NCI-H2107 (cell line): ENCODE data around the gene LRRC4.

Source experiments
- DNase-seq: peaks from one replicate; lab custom pipeline; 2025; lab: John Stamatoyannopoulos, UW

The LRRC4 gene

GRCh38 chr7:128031901-128032604 is 816 bp upstream of the LRRC4 start:
- no peak for DNase-seq

GRCh38 chr7:128030263-128030653 is 979 bp downstream of the LRRC4 start:
- no peak for DNase-seq

- no peak for DNase-seq
These were observed 1.7 kb downstream of the LRRC4 start for GRCh38 chr7:128029405-128029995.

GRCh38 chr7:128027485-128027980 is 3.7 kb downstream of the LRRC4 start:
- no peak for DNase-seq

- DNase-seq = no peak
These were observed 4.7 kb downstream of the LRRC4 start for GRCh38 chr7:128026551-128026950.

GRCh38 chr7:128025819-128026218 is 5.4 kb downstream of the LRRC4 start:
- DNase-seq = no peak

- DNase-seq = no peak
These were observed 5.9 kb downstream of the LRRC4 start for GRCh38 chr7:128025380-128025779.

- DNase-seq = no peak
These were observed 7.1 kb downstream of the LRRC4 start for GRCh38 chr7:128024151-128024550.

GRCh38 chr7:128022631-128023532 is 8.4 kb downstream of the LRRC4 start:
- DNase-seq = no peak

- no peak for DNase-seq
These were observed 9.9 kb downstream of the LRRC4 start for GRCh38 chr7:128021366-128021765.

GRCh38 chr7:128020159-128020558 is 11.1 kb downstream of the LRRC4 start:
- DNase-seq = no peak

- no peak for DNase-seq
These were observed 11.9 kb downstream of the LRRC4 start for GRCh38 chr7:128019288-128019687.

GRCh38 chr7:128017862-128018845 is 13.1 kb downstream of the LRRC4 start:
- no peak for DNase-seq

GRCh38 chr7:128017460-128017859 is 13.8 kb downstream of the LRRC4 start:
- DNase-seq = no peak

- no peak for DNase-seq
These were observed 16.4 kb downstream of the LRRC4 start for GRCh38 chr7:128014811-128015210.

GRCh38 chr7:128011131-128011661 is 20.0 kb downstream of the LRRC4 start:
- no peak for DNase-seq

- no peak for DNase-seq
These were observed 20.7 kb downstream of the LRRC4 start for GRCh38 chr7:128010391-128011127.

GRCh38 chr7:128008744-128009143 is 22.5 kb downstream of the LRRC4 start:
- DNase-seq = no peak

GRCh38 chr7:128008141-128008540 is 23.1 kb downstream of the LRRC4 start:
- DNase-seq = no peak

GRCh38 chr7:128007303-128007680 is 23.9 kb downstream of the LRRC4 start:
- no peak for DNase-seq
